Neural progenitor cell (in vitro differentiated cells): ENCODE measurements around the gene PPT2. TPM values are rescaled to one million over a fixed set of nuclear protein-coding genes. Genes with fewer than 3 reads are reported as not detected.
A peak's percentile ranks its signal among the peaks of the same experiment; 100 is the strongest.
"Not testable (repeated sequence)": the region's sequence is repeated elsewhere in the genome, so short reads cannot be mapped to it uniquely, and the experiment has no call there.

Experiments used
- DNase-seq: peaks from one replicate; pipeline ENCODE4 v3.0.0-alpha.2; 2016; ENCODE audit warnings: low spot score
- H2AFZ ChIP-seq: fragments of 200-600 bp; sonication (generic); replicated peaks from 2 replicates; pipeline ENCODE4 v1.6.1; 2016; ENCODE audit warnings: antibody characterized with exemption
- H3F3A ChIP-seq: fragments of 200-600 bp; sonication (generic); 2 replicates; pipeline ENCODE4 v1.6.1; 2016; ENCODE audit warnings: antibody characterized with exemption, low read depth
- H3K27ac ChIP-seq: fragments of 200-600 bp; sonication (generic); 2 replicates; pipeline ENCODE4 v1.5.1; 2016; ENCODE audit warnings: mild to moderate bottlenecking
- H3K27me3 ChIP-seq: fragments of 200-600 bp; sonication (generic); 2 replicates; pipeline ENCODE4 v1.6.1; 2016; ENCODE audit warnings: mild to moderate bottlenecking, moderate library complexity
- H3K36me3 ChIP-seq: fragments of 200-600 bp; sonication (generic); 2 replicates; pipeline ENCODE4 v1.5.1; 2016
- H3K4me1 ChIP-seq: fragments of 200-600 bp; sonication (generic); 2 replicates; pipeline ENCODE4 v1.6.1; 2016; ENCODE audit warnings: mixed run types
- H3K4me2 ChIP-seq: fragments of 200-600 bp; sonication (generic); 2 replicates; pipeline ENCODE4 v1.6.1; 2016
- H3K4me3 ChIP-seq: fragments of 200-600 bp; sonication (generic); 2 replicates; pipeline ENCODE4 v1.5.1; 2016
- H3K79me2 ChIP-seq: fragments of 200-600 bp; sonication (generic); 2 replicates; pipeline ENCODE4 v1.6.1; 2016; ENCODE audit warnings: low read depth
- H3K9ac ChIP-seq: fragments of 200-600 bp; sonication (generic); 2 replicates; pipeline ENCODE4 v1.6.1; 2016
- H3K9me3 ChIP-seq: fragments of 200-600 bp; sonication (generic); 2 replicates; pipeline ENCODE4 v1.5.1; 2016; ENCODE audit warnings: low read depth
- H4K20me1 ChIP-seq: fragments of 200-600 bp; sonication (generic); 2 replicates; pipeline ENCODE4 v1.6.1; 2016; ENCODE audit warnings: low read depth
- H3K27ac Mint-ChIP-seq: 3 replicates; pipeline ENCODE4 v1.8.0; 2021; ENCODE audit warnings: mixed read lengths
- H3K27me3 Mint-ChIP-seq: 2 replicates; pipeline ENCODE4 v1.8.0; 2022; ENCODE audit warnings: low read depth, mild to moderate bottlenecking, inconsistent platforms, moderate library complexity, mixed read lengths; ENCODE audit not compliant: insufficient read depth
- H3K36me3 Mint-ChIP-seq: 3 replicates; pipeline ENCODE4 v1.8.0; 2021; ENCODE audit warnings: mixed read lengths
- H3K4me1 Mint-ChIP-seq: 3 replicates; pipeline ENCODE4 v1.8.0; 2021; ENCODE audit warnings: mixed read lengths
- H3K4me3 Mint-ChIP-seq: 3 replicates; pipeline ENCODE4 v1.8.0; 2021; ENCODE audit warnings: mild to moderate bottlenecking, moderate library complexity, mixed read lengths
- H3K9me3 Mint-ChIP-seq: 3 replicates; pipeline ENCODE4 v1.8.0; 2020; ENCODE audit warnings: mixed read lengths
- CTCF ChIP-seq: fragments of 200-600 bp; sonication (generic); IDR thresholded peaks from 2 replicates; pipeline ENCODE4 v1.5.1; 2017; ENCODE audit warnings: antibody characterized with exemption, mild to moderate bottlenecking
- EZH2 ChIP-seq: fragments of 200-600 bp; sonication (generic); IDR thresholded peaks from 2 replicates; pipeline ENCODE4 v1.6.1; 2017; ENCODE audit warnings: antibody characterized with exemption, mild to moderate bottlenecking, moderate library complexity
- EZH2phosphoT487 ChIP-seq: fragments of 200-600 bp; sonication (generic); IDR thresholded peaks from 2 replicates; pipeline ENCODE4 v1.6.1; 2017; ENCODE audit warnings: antibody characterized with exemption
- total RNA-seq: library from RNA; depleted of rRNA; stranded (reverse); fragments of >200 nt; gene quantifications from 2 replicates; pipeline ENCODE4 v1.2.3, GENCODE V29; 2015; ENCODE audit warnings: low replicate concordance

PPT2 gene
- total RNA-seq, 1 donor from 2014 or later = 18.6 TPM

GRCh38 chr6:32139590-32139989, 14.4 kb upstream of the PPT2 start:
- H3K27me3 Mint-ChIP-seq = peaks cover 6% of the 10 kb centered on the region
- Histone ChIP-seq H3F3A (no peaks in the 10 kb centered on the region), H3K27ac (no peak overlapping the region), H2AFZ (no peak overlapping the region), H3K36me3 (no peaks in the 10 kb centered on the region), H3K4me3 (no peak overlapping the region), H4K20me1 (no peaks in the 10 kb centered on the region), H3K4me1 (peaks cover 5% of the 10 kb centered on the region), H3K9me3 (no peaks in the 10 kb centered on the region), H3K27me3 (peaks cover 4% of the 10 kb centered on the region), H3K9ac (no peak overlapping the region), H3K4me2 (no peak overlapping the region), H3K79me2 (no peaks in the 10 kb centered on the region)
- no peak for DNase-seq
- H3K4me1 Mint-ChIP-seq = peaks cover 18% of the 10 kb centered on the region
- no peaks in the 10 kb centered on the region for H3K36me3 Mint-ChIP-seq
- no peaks in the 10 kb centered on the region for H3K9me3 Mint-ChIP-seq
- TF ChIP-seq EZH2phosphoT487 = no peak
- no peak for TF ChIP-seq EZH2
- no peak for TF ChIP-seq CTCF
- H3K27ac Mint-ChIP-seq = peak overlapping the region; percentile 68
- no peak overlapping the region for H3K4me3 Mint-ChIP-seq

- no peak overlapping the region for H3K27ac ChIP-seq
- peaks cover 5% of the 10 kb centered on the region for H3K4me1 ChIP-seq
- H3K27me3 ChIP-seq = no peaks in the 10 kb centered on the region
- H3K4me3 Mint-ChIP-seq = no peak overlapping the region
- no peak overlapping the region for H3K4me3 ChIP-seq
- H3K36me3 ChIP-seq = no peaks in the 10 kb centered on the region
- peaks cover 6% of the 10 kb centered on the region for H3K27me3 Mint-ChIP-seq
- H3K36me3 Mint-ChIP-seq = no peaks in the 10 kb centered on the region
- no peaks in the 10 kb centered on the region for H3K9me3 Mint-ChIP-seq
- H3K9ac ChIP-seq = no peak overlapping the region
- no peak for DNase-seq
- no peak overlapping the region for H3K27ac Mint-ChIP-seq
- no peak for TF ChIP-seq EZH2phosphoT487
- no peaks in the 10 kb centered on the region for H3K79me2 ChIP-seq
- no peak overlapping the region for H3K4me2 ChIP-seq
- no peak overlapping the region for H2AFZ ChIP-seq
- H4K20me1 ChIP-seq = no peaks in the 10 kb centered on the region
- H3K4me1 Mint-ChIP-seq = peaks cover 18% of the 10 kb centered on the region
- no peaks in the 10 kb centered on the region for H3K9me3 ChIP-seq
- H3F3A ChIP-seq = no peaks in the 10 kb centered on the region
These were observed 13.4 kb upstream of the PPT2 start for GRCh38 chr6:32140420-32141046.

GRCh38 chr6:32144238-32144637, 9.7 kb upstream of the PPT2 start:
- not testable (repeated sequence) for H3K9me3 ChIP-seq, H3K9ac ChIP-seq, H2AFZ ChIP-seq, H3K79me2 ChIP-seq, H3K27me3 Mint-ChIP-seq, H4K20me1 ChIP-seq, H3K9me3 Mint-ChIP-seq, H3K27ac Mint-ChIP-seq, H3K27ac ChIP-seq, H3F3A ChIP-seq, H3K4me3 ChIP-seq, H3K36me3 ChIP-seq, H3K4me3 Mint-ChIP-seq, H3K4me2 ChIP-seq, H3K4me1 ChIP-seq, DNase-seq
- H3K27me3 ChIP-seq = peaks cover 21% of the 10 kb centered on the region
- Mint-ChIP-seq H3K36me3 (peaks cover 14% of the 10 kb centered on the region), H3K4me1 (peaks cover 19% of the 10 kb centered on the region)

- peak overlapping the region; percentile 23 for H3K27ac Mint-ChIP-seq
- peaks cover 7% of the 10 kb centered on the region for H3K27me3 Mint-ChIP-seq
- Histone ChIP-seq H4K20me1 (no peaks in the 10 kb centered on the region), H3K9me3 (no peaks in the 10 kb centered on the region), H3F3A (peaks cover 7% of the 10 kb centered on the region), H3K9ac (no peak overlapping the region), H3K79me2 (no peaks in the 10 kb centered on the region), H3K4me2 (no peak overlapping the region), H3K27ac (no peak overlapping the region), H3K4me1 (peaks cover under 1% of the 10 kb centered on the region), H2AFZ (no peak overlapping the region), H3K27me3 (peaks cover 42% of the 10 kb centered on the region), H3K36me3 (no peaks in the 10 kb centered on the region), H3K4me3 (no peak overlapping the region)
- TF ChIP-seq CTCF = no peak
- no peak for TF ChIP-seq EZH2
- TF ChIP-seq EZH2phosphoT487 = no peak
- no peak for DNase-seq
- H3K4me1 Mint-ChIP-seq = peaks cover 28% of the 10 kb centered on the region
- H3K9me3 Mint-ChIP-seq = no peaks in the 10 kb centered on the region
- H3K4me3 Mint-ChIP-seq = no peak overlapping the region
- H3K36me3 Mint-ChIP-seq = peaks cover 19% of the 10 kb centered on the region
These were observed 7.7 kb upstream of the PPT2 start for GRCh38 chr6:32146287-32146686.
